ENCODE measurements around the gene TLCD3B.
A peak's percentile ranks its signal among the peaks of the same experiment; 100 is the strongest.
"Not testable (repeated sequence)": the region's sequence is repeated elsewhere in the genome, so short reads cannot be mapped to it uniquely, and the experiment has no call there.

TLCD3B gene

GRCh38 chr16:30060836-30061554 is 29.9 kb upstream of the TLCD3B start:
- DNase-seq (ENCODE audit: low read depth in 2 of 2) = no peak

- DNase-seq (ENCODE audit: low read depth in 2 of 2) = no peak
Observed at GRCh38 chr16:30060346-30060745, 29.3 kb upstream of the TLCD3B start.

- DNase-seq (ENCODE audit: low read depth in 2 of 2) = peak in 1 of 2 donors; percentile 46
Observed at GRCh38 chr16:30054959-30055553, 24.0 kb upstream of the TLCD3B start.

GRCh38 chr16:30054451-30054850 is 23.4 kb upstream of the TLCD3B start:
- no peak for DNase-seq (ENCODE audit: low read depth in 2 of 2)

GRCh38 chr16:30053376-30054015 is 22.4 kb upstream of the TLCD3B start:
- no peak for DNase-seq (ENCODE audit: low read depth in 2 of 2)

- peak; percentile 89 to 91 for DNase-seq (ENCODE audit: low read depth in 2 of 2)
Observed at GRCh38 chr16:30052671-30053372, 21.8 kb upstream of the TLCD3B start.

GRCh38 chr16:30051518-30051917 is 20.4 kb upstream of the TLCD3B start:
- no peak for DNase-seq (ENCODE audit: low read depth in 2 of 2)

- no peak for DNase-seq (ENCODE audit: low read depth in 2 of 2)
Observed at GRCh38 chr16:30049871-30050270, 18.8 kb upstream of the TLCD3B start.

- no peak for DNase-seq (ENCODE audit: low read depth in 2 of 2)
Observed at GRCh38 chr16:30046588-30046987, 15.5 kb upstream of the TLCD3B start.

GRCh38 chr16:30046178-30046577 is 15.1 kb upstream of the TLCD3B start:
- DNase-seq (ENCODE audit: low read depth in 2 of 2) = no peak

GRCh38 chr16:30041841-30042240 is 10.8 kb upstream of the TLCD3B start:
- no peak for DNase-seq (ENCODE audit: low read depth in 2 of 2)

GRCh38 chr16:30040690-30041089 is 9.6 kb upstream of the TLCD3B start:
- DNase-seq (ENCODE audit: low read depth in 2 of 2) = not testable (repeated sequence)

- no peak for DNase-seq (ENCODE audit: low read depth in 2 of 2)
Observed at GRCh38 chr16:30040221-30040620, 9.2 kb upstream of the TLCD3B start.

GRCh38 chr16:30033270-30033669 is 2.2 kb upstream of the TLCD3B start:
- peak in 1 of 2 donors; percentile 26 for DNase-seq (ENCODE audit: low read depth in 2 of 2)

- DNase-seq (ENCODE audit: low read depth in 2 of 2) = peak in 1 of 2 donors; percentile 44
Observed at GRCh38 chr16:30032083-30032819, 1.2 kb upstream of the TLCD3B start.

- no peak for DNase-seq (ENCODE audit: low read depth in 2 of 2)
Observed at GRCh38 chr16:30031477-30031918, 427 bp upstream of the TLCD3B start.

- DNase-seq (ENCODE audit: low read depth in 2 of 2) = no peak
Observed at GRCh38 chr16:30030011-30030685, 923 bp downstream of the TLCD3B start.

GRCh38 chr16:30028438-30029076 is 2.5 kb downstream of the TLCD3B start:
- no peak for DNase-seq (ENCODE audit: low read depth in 2 of 2)

- DNase-seq (ENCODE audit: low read depth in 2 of 2) = no peak
Observed at GRCh38 chr16:30027588-30028437, 3.3 kb downstream of the TLCD3B start.

- no peak for DNase-seq (ENCODE audit: low read depth in 2 of 2)
Observed at GRCh38 chr16:30026449-30026848, 4.6 kb downstream of the TLCD3B start.

Data from stimulated activated CD4-positive, alpha-beta T cell treated with anti-CD3 and anti-CD28 coated beads, Interleukin-15, amount 100 ng/mL, for 48 hours (primary cell).